HG02938 (cell line): ENCODE measurements around the gene RAPGEF4.

Source experiments
- ATAC-seq: cut with Tn5 transposase; IDR thresholded peaks from one replicate; pipeline ENCODE4 v1.9.1; 2021; ENCODE audit warnings: mild to moderate bottlenecking, moderate library complexity; ENCODE audit not compliant: unreplicated experiment

Gene RAPGEF4

GRCh38 chr2:172856606-172857005 lies 121.0 kb downstream of the RAPGEF4 start:
- no peak for ATAC-seq

GRCh38 chr2:172858473-172858745 lies 122.8 kb downstream of the RAPGEF4 start:
- ATAC-seq, result no peak

GRCh38 chr2:172859581-172860335 lies 124.1 kb downstream of the RAPGEF4 start:
- no peak for ATAC-seq

- no peak for ATAC-seq
Measured at GRCh38 chr2:172860336-172860707, 124.7 kb downstream of the RAPGEF4 start.

- ATAC-seq, result no peak
Measured at GRCh38 chr2:172861098-172861497, 125.5 kb downstream of the RAPGEF4 start.

- no peak for ATAC-seq
Measured at GRCh38 chr2:172861656-172862476, 126.2 kb downstream of the RAPGEF4 start.

GRCh38 chr2:172863341-172863740 lies 127.7 kb downstream of the RAPGEF4 start:
- no peak for ATAC-seq

- ATAC-seq, result no peak
Measured at GRCh38 chr2:172864182-172864581, 128.5 kb downstream of the RAPGEF4 start.

GRCh38 chr2:172865422-172865821 lies 129.8 kb downstream of the RAPGEF4 start:
- ATAC-seq, result no peak

GRCh38 chr2:172869861-172870260 lies 134.2 kb downstream of the RAPGEF4 start:
- no peak for ATAC-seq

- no peak for ATAC-seq
Measured at GRCh38 chr2:172870396-172870795, 134.8 kb downstream of the RAPGEF4 start.

- ATAC-seq, result no peak
Measured at GRCh38 chr2:172877826-172878225, 142.2 kb downstream of the RAPGEF4 start.

GRCh38 chr2:172878260-172878659 lies 142.6 kb downstream of the RAPGEF4 start:
- ATAC-seq, result no peak

GRCh38 chr2:172884336-172884735 lies 148.7 kb downstream of the RAPGEF4 start:
- no peak for ATAC-seq

- no peak for ATAC-seq
Measured at GRCh38 chr2:172885996-172886395, 150.4 kb downstream of the RAPGEF4 start.

- no peak for ATAC-seq
Measured at GRCh38 chr2:172887280-172887679, 151.6 kb downstream of the RAPGEF4 start.

GRCh38 chr2:172888714-172889669 lies 153.3 kb downstream of the RAPGEF4 start:
- ATAC-seq, result no peak

- no peak for ATAC-seq
Measured at GRCh38 chr2:172889768-172890430, 154.3 kb downstream of the RAPGEF4 start.

- ATAC-seq, result no peak
Measured at GRCh38 chr2:172893111-172893510, 157.5 kb downstream of the RAPGEF4 start.

GRCh38 chr2:172893671-172894070 lies 158.0 kb downstream of the RAPGEF4 start:
- ATAC-seq, result no peak
